ENCODE data around the gene CRMP1. TPM values are rescaled to one million over a fixed set of nuclear protein-coding genes. Genes with fewer than 3 reads are reported as not detected.

Gene CRMP1
- total and polyA plus RNA-seq, 9 of the 15 experiments (the other 6 are each of a cell fraction or from before 2014, with no cell fraction given) = 0.03 to 0.04 TPM; not detected in 7

DNA sequence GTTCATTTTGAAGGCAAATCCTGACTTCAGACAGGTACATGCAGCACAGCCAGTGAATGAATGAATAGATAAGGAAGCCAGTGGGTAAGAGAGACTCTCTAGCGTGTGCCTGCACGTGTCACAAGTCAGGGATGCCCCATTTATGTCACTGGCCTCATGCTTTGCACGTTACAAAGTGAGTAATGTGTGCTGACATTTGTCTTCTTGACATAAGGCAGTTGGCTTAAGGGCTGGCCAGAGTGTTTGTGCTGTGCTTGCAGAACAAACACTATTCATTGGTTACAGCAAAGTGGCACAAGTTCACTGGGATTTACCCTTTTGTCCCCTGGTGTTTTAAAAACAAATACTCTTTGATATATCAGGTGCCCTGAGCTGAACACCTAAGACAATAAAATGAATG, 55.9 kb downstream of the CRMP1 start:
- no peak for FAIRE-seq
- no peaks in the 10 kb centered on the region; a peak in 1 of 5 replicates for H3K4me1 ChIP-seq (replicated peaks in 1 of 2; ENCODE audit: control insufficient read depth in 2 of 2, insufficient read depth in 2 of 2, low read length in 2 of 2)
- intact Hi-C loops (cut with micrococcal nuclease) (no loop called here), in situ Hi-C loops (cut with MboI) (no loop called here)
- H3K9ac ChIP-seq (ENCODE audit: insufficient read depth in 1 of 2, low read depth in 2 of 2, low read length in 2 of 2) = no peak overlapping the region
- ATAC-seq = no peak
- ChIA-PET CTCF (ENCODE audit: low intra/inter-chr PET ratio) (interaction anchor here (0.6 kb wide), 1 partner anchor 143 kb away, joined by 3 read pairs; no protein-coding TSS in a partner anchor), POLR2A (interaction anchor here (0.6 kb wide), 1 partner anchor 18 kb away, joined by 4 read pairs; no protein-coding TSS in a partner anchor)
- H3K36me3 ChIP-seq (ENCODE audit: control insufficient read depth, insufficient read depth, low read length) = no peaks in the 10 kb centered on the region
- no peak overlapping the region for H2AFZ ChIP-seq (ENCODE audit: low read depth, low read length)
- BruUV-seq (replicated peaks) = no TSS peak
- peaks cover 15 to 51% of the 10 kb centered on the region in 2 experiments; a peak in 4 of 5 replicates for H3K27me3 ChIP-seq (ENCODE audit: control insufficient read depth in 2 of 2, insufficient read depth in 2 of 2, low read length in 2 of 2)
- TF ChIP-seq CBFA2T3 (IDR thresholded peaks at IDR 0.05) (no peak), CREM (IDR thresholded peaks at IDR 0.05; ENCODE audit: low read depth) (no peak), PHF20 (IDR thresholded peaks at IDR 0.05; ENCODE audit: partially characterized antibody) (no peak), HLTF (IDR thresholded peaks at IDR 0.05) (no peak), RB1 (IDR thresholded peaks at IDR 0.05; ENCODE audit: low read depth) (no peak), SMARCE1 (IDR thresholded peaks at IDR 0.05) (no peak), RNF2 (IDR thresholded peaks at IDR 0.05) (no peak), ZNF311 (CRISPR knock-in tag; IDR thresholded peaks at IDR 0.05) (no peak), NKRF (IDR thresholded peaks at IDR 0.05; ENCODE audit: borderline replicate concordance) (no peak), ZNF655 (CRISPR knock-in tag; IDR thresholded peaks at IDR 0.05) (no peak), ZNF764 (CRISPR knock-in tag; IDR thresholded peaks at IDR 0.05; ENCODE audit: low read depth) (no peak), ZNF280B (CRISPR knock-in tag; IDR thresholded peaks at IDR 0.05) (no peak), USF1 (CRISPR knock-in tag; IDR thresholded peaks at IDR 0.05) (no peak), ZNF431 (CRISPR knock-in tag; IDR thresholded peaks at IDR 0.05) (no peak), ZNF76 (CRISPR knock-in tag; IDR thresholded peaks at IDR 0.05; ENCODE audit: borderline replicate concordance) (no peak)
- TF ChIP-seq, protein P1, sequence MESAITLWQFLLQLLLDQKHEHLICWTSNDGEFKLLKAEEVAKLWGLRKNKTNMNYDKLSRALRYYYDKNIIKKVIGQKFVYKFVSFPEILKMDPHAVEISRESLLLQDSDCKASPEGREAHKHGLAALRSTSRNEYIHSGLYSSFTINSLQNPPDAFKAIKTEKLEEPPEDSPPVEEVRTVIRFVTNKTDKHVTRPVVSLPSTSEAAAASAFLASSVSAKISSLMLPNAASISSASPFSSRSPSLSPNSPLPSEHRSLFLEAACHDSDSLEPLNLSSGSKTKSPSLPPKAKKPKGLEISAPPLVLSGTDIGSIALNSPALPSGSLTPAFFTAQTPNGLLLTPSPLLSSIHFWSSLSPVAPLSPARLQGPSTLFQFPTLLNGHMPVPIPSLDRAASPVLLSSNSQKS (CRISPR knock-in tag; IDR thresholded peaks at IDR 0.05) = no peak
- TF ChIP-seq, protein P2, sequence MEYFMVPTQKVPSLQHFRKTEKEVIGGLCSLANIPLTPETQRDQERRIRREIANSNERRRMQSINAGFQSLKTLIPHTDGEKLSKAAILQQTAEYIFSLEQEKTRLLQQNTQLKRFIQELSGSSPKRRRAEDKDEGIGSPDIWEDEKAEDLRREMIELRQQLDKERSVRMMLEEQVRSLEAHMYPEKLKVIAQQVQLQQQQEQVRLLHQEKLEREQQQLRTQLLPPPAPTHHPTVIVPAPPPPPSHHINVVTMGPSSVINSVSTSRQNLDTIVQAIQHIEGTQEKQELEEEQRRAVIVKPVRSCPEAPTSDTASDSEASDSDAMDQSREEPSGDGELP (CRISPR knock-in tag; IDR thresholded peaks at IDR 0.05; ENCODE audit: borderline replicate concordance) = no peak
- no peaks in the 10 kb centered on the region for H3K9me3 ChIP-seq (replicated peaks; ENCODE audit: control insufficient read depth, insufficient read depth, low read depth, low read length)
- WGBS (ENCODE audit: insufficient coverage, low coverage, missing lambda C conversion rate) = 0% methylated on average over 3 of the region's 3 CpGs
- no peak overlapping the region for H3K4me2 ChIP-seq (ENCODE audit: insufficient read depth, low read length)
- no peak for DNase-seq (ENCODE audit: extremely low read depth in 1 of 4, low spot score in 3 of 4)
- no peak overlapping the region for H3K27ac ChIP-seq (ENCODE audit: extremely low read depth, low read depth, low read length)
- H4K20me1 ChIP-seq (replicated peaks; ENCODE audit: control insufficient read depth, insufficient read depth, low read length) = peaks cover 7% of the 10 kb centered on the region
- no peak overlapping the region for H3K4me3 ChIP-seq
- no peaks in the 10 kb centered on the region for H3K79me2 ChIP-seq (ENCODE audit: control insufficient read depth, insufficient read depth, low read length)
- no peaks in the 10 kb centered on the region for H3K9me1 ChIP-seq (ENCODE audit: control insufficient read depth, insufficient read depth, low read length)
